Stimulated activated CD4-positive, alpha-beta T cell treated with anti-CD3 and anti-CD28 coated beads, Interleukin-15, amount 100 ng/mL, for 1 hour (primary cell): ENCODE data around the gene NME4.
A peak's percentile ranks its signal among the peaks of the same experiment; 100 is the strongest.

Source experiments
- DNase-seq, 2 donors: peaks; one replicate each; pipeline ENCODE4 v3.0.0-alpha.2; 2020; ENCODE audit warnings: low read depth in 1 of 2, low spot score in 1 of 2

Gene NME4

DNA sequence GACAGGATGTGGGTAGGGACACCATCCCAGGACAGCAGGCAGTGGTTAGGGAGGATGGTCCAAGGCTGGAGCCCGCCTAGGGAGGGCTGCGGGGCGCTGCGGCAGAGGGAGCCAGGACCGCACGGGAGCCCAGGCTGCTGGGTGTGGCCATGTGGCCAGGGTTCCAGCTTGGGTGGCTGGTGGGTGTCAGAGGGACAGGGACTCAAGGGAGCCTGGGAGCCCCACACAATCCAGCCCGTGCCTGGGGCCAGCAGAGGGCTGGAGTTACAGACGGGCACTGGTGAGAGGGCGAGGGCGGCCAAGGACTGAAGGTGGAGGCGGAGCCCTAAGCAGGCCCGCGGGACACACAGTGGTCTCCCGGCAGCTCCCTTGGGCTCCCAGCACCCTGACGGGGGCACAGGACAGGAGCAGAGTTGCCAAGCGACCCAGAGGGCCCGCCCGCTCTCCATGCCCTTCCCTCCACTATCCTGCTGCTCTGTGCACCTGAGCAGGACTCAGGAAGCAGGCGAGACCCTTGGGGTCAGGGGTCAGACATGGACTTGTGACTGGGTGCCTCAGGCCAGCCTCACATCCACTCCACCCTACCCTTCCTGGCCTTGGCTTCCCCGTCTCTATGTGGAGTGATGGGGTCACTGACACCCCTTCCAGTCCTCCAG lies 33.8 kb upstream of the NME4 start:
- DNase-seq, result no peak

GRCh38 chr16:363766-364490 lies 33.1 kb upstream of the NME4 start:
- DNase-seq, result no peak

DNA sequence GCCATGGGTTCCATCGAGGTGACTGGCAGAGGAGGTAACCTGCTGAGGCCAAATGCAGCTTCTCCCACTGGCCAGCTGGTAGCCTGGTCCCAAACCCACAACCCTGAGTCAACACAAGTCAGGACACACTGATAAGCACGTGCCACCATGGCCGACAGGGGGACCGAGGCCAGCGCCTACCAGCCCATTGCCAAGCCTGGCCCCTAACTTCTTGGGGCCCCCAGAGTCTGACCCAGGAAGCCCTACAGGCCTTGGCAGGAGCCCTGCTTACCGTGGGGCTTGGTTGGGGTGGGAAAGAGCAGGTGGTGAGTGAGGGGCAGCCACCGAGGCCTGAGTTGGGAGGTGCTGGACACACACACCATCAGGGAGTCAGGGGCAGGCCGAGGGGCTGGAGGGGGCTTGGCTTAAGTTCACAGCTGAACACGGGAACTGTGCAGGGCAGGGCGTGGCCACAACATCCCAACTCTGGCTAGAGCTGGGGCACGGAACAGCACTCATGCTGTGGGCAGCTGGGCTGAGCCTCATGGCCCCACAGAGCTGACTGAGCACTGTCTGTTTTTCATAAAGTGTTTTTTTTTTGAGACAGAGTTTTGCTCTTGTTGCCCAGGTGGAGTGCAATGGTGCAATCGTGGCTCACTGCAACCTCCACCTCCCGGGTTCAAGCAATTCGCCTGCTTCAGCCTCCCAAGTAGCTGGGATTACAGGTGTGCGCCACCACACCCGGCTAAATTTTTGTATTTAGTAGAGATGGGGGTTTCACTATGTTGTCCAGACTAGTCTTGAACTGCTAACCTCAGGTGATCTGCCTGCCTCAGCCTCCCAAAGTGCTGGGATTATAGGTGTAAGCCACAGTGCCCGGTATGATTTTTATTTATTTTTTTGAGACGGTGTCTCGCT lies 32.2 kb upstream of the NME4 start:
- DNase-seq, result no peak

- no peak for DNase-seq
Observed at GRCh38 chr16:366476-366875, 30.5 kb upstream of the NME4 start.

DNA sequence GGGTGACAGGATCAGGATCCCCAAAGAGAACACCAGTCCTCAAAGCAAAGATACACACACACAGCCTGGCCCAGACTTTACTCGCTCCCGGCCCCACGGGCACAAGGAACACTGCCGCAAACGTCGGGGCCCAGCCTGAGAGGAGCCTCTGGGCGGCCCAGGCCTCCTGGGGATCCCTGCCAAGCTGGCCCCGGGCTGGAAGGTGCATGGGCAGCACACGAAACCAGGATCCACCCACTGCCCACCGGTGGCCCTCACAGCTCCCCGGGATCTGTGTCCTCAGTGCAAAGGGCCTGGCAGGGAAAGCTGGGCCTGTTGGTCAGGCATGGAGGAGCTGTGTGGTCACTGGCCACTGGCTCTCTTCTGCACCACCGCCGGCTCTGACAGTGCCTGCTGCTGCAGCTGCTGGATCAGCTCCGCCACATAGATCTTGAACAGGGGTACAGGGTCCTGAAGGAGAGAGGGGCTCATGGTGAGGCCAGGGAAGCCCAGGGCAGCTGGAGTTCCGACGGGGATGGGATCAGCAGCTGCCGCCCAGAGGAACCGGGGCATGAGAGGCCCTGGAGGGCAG lies 29.6 kb upstream of the NME4 start:
- DNase-seq, result no peak

- DNase-seq, result no peak
Observed at GRCh38 chr16:368388-369158, 28.4 kb upstream of the NME4 start.

DNA sequence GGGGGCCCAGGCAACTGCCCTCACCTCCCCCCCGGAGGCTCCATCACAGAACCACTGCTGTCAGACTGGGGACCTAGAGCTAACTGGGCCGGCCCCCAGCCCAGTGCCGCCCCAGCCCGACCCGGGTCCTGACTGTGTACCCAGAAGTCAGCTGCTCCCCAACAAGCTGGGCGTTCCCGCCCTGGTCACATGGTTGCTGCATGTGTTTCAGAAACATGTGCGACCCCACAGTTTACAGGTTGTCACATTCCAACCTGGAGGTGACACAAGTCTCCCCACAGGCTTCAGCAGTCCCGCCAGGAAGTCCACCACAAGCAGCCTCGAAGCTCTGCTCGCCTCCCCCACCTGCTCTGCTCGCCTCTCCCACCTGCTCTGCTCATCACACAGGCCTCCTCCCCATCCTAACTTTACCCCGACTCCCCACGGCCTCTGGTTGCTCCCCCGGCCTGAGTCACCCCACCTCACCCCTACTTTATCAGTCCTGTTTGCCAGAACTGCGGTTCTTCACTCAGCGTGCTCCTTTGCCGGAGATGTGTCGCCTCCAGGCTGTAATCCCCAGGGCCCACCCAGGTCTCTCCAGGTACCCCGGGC lies 27.6 kb upstream of the NME4 start:
- DNase-seq, result no peak

GRCh38 chr16:369866-370436 lies 27.0 kb upstream of the NME4 start:
- DNase-seq, result no peak

DNA sequence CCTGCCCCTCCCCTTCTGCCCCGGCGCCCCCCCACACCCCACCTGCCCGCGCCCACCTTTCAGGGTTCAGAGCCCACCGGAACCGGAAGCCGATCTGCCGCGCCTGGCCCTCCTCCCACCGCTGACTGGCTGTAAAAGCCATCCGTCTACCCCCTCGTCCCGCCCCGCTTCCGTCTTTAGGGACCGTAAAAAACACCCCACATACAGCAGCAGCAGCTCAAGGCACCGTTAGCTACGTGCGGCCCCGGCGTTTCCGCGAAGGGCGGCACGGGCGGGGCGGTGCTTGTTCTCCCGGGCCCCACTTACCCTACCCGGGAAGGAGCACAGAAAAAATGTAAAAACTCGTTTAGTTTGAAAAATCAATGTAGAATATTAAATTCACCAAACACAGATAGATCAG lies 26.6 kb upstream of the NME4 start, which contains the start of gene MRPL28:
Gene MRPL28, minus strand, starts transcription at position 96 of the 400 bp plus-strand sequence. CDS start 320 bp downstream, outside the sequence.
- DNase-seq, result peak; percentile 87 to 90

DNA sequence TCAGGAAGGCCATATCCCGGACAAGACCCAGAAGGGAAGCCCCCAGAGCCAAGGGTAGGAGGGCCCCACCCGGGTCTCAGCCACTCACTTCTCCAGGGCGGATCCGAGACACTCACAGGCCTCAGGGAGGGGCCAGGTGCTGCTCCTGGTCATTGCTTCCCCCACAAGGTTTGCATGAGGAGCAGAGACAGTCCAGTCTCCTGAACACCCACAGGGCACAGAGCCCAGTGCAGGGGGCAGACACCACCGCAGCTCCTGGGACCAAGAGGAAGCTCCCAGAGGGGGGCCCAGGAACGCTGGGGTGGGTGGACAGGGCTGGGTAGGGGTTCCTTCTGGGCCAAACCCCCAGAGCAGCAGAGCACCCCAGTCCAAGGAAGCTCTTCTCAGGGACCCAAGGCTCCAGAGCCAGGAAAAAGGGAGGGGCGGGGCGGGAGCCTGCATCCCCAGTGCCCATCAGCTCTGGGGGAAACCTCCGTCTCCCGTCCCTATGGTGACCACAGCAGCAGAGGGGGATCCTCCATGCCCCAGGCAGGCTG lies 26.0 kb upstream of the NME4 start:
- no peak for DNase-seq

DNA sequence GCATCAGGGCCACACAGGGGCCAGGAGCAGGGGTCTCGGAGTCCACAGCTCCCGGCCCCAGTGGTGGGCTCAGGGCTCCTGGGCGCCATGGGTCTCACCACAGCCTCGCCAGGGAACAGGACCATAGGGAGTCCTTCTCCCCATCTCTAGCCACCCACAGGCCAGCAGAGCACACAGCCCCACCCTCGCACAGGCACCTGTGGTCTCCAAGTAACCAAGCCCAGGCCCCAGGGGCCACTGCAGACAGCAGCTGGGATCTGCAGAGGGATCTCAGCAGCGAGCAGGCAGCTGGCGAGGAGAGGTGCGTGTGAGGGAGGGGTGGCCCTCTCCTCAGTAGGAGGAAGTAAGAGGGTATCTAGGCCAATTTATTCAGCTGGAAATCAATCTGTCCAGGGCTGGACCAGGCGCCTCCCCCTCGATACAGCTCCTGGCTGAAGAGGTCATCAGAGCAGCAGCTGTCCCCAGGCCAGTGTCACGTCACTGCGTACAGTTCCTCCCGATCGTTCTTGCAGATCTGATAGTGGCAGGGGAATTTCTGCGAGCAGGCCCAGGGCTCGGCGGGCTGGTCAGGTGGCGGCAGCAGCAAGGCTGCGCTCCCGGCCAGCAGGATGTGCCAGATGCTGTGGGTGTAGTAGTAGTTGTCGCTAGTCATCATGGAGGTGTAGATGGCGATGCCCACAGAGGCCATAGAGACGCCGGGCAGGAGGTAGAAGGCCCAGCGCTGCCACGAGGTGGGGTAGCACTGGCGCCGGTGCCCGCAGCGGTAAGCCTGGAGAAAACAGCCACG lies 25.3 kb upstream of the NME4 start:
- no peak for DNase-seq

DNA sequence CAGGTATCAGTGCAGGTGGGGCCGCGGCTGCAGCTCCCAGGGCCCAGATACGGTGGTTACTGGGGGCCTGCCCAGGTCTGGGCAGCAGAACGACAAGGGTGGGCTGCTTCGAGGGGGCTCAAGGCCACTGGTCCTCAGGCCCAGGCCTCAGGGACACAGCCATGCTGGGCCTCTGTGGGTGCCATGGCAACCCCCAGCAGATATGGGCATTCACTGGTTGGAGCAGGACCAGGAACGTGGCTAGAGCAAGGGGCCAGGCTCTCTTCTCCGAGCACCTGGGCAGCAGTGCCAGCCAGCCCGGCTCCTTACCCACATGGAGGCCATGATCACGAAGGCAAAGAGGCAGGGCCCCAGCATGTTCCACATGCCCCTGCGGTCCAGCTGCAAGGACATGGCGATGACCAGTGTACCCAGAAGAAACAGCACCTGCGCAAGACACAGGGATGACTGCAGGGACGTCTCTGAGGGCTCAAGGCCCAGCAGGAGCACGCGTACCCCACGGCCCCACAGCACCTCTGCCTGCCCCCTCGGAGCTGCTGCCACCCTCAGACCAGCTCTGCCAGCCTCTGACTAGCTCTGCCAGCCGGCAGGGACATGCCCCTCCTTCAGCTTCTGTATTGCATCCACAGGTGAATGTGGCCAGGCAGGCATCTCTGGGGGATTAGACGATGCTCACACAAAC lies 24.6 kb upstream of the NME4 start:
- no peak for DNase-seq

DNA sequence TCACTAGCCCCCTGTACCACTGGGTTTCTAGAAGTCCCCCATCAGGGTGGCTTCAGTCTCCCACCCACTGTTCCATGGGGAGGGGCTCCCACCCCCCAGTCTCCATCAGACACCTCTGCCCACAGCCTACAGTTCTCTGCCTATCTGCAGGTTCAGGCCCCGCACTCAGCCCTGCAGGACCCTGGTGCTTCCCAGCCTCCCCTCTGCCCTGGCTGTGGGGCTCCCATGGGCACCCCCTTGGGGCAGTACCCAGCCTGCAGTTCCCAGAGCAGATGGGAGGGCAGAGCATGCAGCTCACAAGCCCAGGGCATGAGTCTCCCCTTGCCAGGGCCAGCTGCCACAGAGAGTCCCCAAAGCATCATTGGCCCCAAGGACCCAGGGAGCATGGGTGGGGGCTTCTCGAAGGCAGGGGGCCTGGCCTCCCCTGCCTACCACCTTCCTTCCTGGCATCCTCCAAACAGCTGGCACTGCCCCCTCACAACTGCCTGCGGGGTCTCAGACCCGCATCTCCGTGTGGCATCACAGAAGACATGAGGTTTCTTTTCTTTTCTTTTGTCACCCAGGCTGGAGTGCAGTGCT lies 23.9 kb upstream of the NME4 start:
- DNase-seq, result no peak

- DNase-seq, result no peak
Observed at GRCh38 chr16:373848-374615, 23.0 kb upstream of the NME4 start.

DNA sequence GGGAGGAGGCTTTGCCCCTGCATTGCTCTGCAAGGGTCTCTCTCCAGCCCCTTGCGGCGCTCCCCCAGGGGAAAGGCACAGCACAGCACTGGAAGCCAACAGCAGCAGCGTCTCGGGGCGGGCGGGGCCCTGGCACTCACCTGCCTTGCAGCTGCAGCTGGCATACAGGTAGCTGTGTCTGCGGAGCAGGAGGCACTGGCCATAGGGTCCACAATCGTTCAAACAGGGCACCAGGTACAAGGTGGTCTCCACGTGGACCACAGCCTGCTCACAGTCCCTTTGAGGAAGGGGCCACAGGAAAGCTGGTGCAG lies 22.4 kb upstream of the NME4 start:
- DNase-seq, result no peak

DNA sequence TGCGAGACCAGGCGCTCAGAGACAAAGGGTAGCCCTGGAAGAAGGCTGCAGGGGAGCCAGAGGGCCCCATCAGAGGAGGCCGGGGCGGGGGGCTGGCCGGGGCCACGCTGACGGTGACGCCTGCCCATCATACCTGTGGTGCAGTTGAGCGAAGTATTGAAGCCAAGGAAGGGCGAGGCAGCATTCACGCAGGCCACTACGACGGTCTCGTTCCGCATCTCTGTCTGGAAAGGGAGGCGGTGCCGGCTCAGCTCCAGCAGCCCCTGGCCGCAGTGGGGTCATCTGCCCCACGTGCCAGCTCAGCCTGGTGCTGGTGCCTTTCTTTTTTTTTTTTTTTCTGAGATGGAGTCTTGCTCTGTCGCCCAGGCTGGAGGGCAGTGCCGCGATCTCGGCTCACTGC lies 21.8 kb upstream of the NME4 start:
- no peak for DNase-seq
